GM21528 (cell line): ENCODE results near the gene KCTD18.

Source experiments
- ATAC-seq: cut with Tn5 transposase; IDR thresholded peaks from one replicate; pipeline ENCODE4 v1.9.1; 2021; ENCODE audit warnings: mild to moderate bottlenecking, moderate library complexity; ENCODE audit not compliant: unreplicated experiment, low FRiP score

Gene KCTD18

DNA sequence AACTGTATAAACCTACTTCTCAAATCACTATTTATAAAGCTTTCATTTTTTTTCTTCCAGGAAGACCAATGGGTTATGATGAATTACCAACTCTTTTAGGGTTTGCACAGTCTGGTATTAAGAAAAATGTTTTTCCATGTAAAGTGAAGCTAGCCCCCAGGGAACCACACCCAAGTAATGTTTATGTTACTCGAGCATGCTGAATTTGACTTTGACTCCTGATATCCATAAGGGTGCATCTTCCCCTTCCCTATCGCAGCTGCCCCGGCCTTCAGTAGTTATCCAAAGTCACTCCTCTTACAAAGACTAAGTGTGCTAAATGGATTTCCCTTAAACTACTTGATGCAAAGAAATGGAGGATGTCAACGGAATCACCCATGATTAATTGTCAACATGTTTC is 21.7 kb downstream of the KCTD18 start:
- no peak for ATAC-seq

DNA sequence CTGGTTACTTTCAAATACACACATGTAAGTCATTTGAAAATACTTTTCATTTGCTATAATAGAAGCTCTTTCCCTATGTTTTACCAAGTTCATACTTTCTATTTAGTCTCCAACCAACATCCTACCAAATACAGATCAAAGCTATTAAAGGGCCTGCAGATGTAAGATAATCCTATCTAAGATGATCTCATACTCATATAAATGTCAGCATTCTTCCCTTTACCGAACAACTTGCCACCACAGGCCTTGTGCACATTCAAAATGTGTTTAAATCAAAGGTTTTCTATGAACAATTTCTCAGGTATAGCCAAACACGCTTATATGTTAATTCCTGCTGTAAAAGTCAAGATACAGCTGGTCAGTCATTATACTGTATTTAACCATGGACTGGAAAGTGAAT is 23.3 kb downstream of the KCTD18 start:
- no peak for ATAC-seq

DNA sequence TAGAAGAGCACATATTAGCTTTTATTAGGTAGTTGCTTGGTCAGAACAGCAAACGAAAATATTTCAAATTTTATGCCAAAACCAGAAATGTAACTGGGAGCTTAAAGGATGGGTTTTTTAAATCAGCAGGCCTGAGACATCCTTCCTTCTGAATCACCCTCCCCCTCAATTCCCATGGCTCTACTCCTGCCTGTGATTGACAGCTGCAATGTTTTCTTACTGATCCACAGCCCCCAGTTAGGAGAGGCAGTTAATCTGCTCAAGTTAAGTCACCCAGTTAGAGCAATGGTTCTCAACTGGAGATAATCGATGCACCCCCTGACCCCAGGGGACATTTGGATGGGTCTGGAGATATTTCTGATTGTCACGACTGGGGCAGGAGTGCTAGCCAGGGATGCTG is 24.9 kb downstream of the KCTD18 start:
- no peak for ATAC-seq

DNA sequence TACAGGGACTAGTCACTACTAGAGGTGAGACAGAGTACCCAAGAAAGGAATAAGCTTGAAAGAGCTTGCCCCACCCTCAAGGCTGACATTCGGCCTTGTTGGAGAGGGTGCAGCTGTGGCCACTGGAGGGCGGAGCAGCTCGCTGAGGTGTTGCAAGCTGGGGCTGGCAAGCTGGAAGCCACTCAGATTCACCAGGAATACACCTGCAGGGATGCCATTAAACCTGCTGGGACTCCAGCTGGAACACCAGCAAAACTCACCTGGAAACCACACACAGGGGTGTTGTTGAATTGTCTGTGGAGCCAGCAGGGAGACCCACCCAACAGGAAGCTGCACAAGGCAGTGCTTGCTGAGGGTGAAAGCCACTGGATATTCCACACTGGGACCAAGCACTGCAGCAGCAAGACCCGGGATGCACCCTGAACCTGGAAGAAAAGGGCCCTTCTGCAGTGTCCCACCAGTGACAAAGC is 26.1 kb downstream of the KCTD18 start:
- peak; percentile 52 for ATAC-seq

DNA sequence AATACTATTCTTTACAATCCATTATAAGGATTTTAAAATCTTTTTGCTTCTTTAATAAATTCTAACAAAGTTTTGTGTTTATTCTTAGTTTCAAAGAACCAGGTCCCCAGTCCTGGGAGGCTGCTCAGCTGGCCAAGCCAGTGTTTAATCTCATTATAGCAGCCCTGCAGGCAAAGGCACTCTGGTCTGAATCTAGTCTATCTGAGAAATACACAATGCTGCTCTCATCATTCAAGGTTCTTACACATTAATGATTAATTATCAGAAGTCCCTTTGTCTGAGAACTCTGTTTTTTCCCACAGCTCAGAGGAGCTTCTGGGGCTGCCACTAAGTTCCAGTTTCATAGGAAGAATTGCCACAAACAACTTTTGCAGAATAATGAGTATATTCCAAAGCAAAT is 27.7 kb downstream of the KCTD18 start:
- ATAC-seq: no peak

DNA sequence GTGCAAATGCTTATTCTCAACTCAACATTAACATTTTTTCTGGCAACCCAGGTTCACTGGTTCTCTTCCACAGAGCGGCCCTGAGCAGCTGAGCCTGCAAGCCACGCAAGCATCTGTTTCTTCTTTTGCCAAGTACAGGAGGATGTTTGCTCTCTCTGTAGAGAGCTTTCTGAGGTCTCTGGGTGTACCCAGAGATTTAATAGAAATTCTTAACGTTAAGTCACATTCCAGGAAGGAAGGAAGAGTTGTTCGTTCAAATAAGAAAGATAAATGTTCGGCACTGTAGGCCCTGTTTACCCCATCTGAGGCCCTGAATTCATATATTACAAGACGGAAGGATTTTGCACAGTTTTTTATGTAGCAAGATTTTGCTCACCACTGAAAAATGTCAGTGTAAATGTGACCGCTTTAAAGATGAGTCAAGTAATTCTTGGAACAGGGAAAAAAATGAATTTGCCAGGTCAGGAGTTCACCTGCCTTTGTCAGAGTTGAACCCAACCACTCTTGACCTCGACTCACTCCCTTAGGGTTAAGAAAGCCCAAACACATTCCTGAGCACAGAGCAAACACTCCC is 30.1 kb downstream of the KCTD18 start:
- ATAC-seq: no peak

DNA sequence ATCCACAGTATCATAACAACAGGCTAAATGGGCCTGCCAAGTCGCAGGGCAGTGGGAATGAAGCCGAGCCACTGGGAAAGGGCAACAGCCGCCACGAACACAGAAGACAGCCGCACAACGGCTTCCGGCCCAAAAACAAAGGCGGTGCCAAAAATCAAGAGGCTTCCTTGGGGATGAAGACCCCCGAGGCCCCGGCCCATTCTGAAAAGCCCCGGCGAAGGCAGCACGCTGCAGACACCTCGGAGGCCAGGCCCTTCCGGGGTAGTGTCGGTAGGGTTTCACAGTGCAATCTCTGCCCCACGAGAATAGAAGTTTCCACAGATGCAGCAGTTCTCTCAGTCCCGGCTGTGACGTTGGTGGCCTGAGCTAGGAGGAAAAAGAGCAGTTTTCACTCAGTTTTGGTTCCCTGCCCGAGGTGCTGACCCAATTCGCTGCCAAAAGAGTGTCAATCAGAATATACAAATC is 32.2 kb downstream of the KCTD18 start:
- ATAC-seq: no peak

DNA sequence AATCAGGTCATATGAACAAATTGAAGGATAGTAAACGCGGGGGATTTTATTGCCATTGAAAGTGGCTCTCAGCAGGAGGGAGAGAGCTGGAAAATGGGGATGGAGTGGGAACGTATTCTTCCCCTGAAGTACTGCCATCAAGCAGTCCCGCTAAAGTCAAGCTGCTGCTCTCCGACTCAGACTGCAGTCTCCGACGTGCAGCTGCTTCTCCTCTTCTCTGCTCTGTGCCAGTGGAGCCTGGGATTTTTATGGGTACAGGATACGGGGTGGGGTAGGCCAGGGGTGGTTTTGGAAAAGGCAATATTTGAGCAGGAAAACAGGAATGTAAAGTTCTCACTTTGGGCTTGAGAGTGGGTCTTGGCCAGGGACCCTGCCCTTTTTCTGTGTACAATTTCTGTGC is 33.0 kb downstream of the KCTD18 start:
- no peak for ATAC-seq

DNA sequence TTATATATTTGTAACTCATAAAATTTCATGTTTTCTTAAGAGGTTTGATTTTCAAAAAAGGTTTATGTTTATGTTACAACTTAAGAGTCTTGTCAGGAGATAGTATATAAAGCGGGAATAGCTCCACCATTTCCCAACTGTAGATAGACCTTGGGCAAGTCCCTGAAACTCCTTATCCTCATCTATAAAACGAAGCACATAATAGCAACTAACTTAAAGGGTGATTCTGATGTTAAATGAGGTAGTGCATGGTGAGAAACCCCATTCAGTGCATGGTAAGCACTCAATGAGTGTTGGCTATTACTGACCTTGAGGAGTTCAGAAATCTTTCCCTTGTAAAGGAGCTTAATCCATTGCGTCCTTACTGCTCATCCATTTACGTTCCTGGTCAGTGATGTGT is 34.1 kb downstream of the KCTD18 start:
- ATAC-seq: no peak

DNA sequence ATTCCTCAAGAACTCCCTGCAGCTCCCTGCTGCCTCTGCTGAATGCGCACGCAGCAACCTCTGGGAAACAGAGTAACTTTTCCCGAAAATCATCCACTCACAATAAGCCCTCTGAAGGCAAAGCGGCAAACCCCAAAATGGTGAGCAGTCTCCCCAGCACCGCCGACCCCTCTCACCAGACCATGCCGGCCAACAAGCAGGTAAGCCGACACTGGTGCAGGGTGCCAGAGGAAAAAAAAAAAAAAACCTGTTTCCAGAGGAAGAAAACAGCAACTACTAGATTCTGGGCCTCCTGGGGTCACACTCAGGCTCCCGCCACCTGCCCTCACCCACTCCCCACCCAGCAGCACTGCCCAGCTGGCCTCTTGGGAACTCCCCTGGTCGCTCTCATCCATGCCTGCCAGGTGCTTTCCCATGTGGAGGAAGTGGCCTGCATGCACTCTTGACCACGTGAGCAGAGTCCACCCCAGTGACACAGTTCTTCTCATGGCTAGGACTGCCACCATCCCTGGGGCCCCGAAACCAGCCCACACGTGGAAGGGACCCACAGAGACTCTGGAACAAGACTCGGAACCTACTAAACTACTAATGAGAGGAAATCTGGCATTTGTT is 36.9 kb downstream of the KCTD18 start:
- no peak for ATAC-seq

DNA sequence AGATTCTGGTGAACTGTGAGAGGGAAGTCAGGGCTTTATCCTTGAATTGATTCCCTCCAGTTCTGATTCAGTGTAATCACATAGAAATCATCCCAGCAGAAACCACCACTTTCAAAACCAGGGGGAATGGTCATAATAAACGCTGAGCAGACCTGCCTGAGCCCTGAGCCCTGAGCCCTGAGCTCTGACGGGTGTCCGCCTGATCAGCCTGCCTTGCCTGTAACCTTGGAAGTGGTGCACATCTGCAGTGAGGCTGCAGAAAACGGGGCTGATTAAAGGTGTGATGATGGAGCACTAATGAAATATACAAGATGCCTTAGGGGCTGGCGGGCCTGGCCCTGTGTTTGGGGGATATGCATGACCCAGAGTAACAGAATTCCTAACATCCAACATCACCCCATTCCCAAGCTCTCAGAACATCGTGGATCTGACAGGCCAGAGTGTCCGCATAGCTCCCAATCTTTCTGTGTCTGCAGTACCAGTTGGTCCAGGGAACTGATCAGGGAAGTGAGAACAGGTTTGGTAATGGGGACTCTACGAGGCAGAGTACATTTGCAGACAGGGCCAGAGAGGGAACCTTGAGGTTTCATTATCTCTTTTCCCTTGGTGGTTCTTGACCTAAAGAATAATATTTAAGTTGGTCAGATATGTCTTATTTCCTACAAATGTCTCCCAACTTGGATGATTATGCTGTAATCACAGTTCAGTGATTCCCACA is 37.8 kb downstream of the KCTD18 start:
- ATAC-seq: peak; percentile 15

DNA sequence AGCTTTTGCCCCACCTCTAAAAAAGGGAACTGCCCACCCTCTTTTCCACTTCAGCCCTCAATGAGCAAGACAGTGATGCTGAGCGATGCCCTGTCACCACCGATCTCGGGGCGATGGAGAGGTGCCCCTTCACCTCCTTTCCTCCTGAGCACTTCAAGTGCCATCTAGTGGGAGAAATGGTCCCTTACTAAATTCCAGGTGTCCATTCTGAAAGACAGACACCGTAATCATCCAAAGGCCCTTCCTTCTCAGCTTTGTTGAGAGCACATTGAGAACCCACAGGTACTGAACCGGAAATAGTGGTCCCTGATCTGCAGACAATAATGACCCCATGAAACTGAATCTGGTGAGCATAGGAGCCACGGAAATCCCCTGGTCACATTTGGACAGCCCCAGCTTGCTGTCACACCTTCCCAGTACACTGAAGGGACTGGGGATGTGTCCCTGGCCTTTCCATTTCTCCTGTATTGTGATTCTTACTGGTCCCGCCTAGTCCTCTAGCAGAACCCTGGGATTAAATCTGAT is 38.5 kb downstream of the KCTD18 start:
- peak; percentile 79 for ATAC-seq

DNA sequence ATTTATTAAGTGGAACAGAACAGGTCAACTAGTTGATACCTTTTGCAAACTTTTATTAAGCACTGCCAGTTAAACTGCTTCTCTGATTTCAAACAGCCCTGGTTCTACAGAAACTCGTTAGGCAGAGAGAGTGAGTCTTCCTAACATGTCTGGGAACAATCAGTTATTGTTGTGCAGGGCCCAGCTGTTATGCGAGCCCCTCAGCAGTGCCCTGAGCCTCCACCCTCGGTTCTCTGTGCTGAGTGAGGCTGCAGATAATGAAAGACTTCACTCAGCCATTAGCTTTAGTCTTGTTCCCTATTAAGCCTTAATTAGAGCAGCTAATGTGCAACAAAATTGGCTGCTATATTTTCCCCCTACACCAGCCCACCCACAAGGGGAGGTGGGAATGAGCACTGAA is 39.6 kb downstream of the KCTD18 start:
- ATAC-seq: no peak

DNA sequence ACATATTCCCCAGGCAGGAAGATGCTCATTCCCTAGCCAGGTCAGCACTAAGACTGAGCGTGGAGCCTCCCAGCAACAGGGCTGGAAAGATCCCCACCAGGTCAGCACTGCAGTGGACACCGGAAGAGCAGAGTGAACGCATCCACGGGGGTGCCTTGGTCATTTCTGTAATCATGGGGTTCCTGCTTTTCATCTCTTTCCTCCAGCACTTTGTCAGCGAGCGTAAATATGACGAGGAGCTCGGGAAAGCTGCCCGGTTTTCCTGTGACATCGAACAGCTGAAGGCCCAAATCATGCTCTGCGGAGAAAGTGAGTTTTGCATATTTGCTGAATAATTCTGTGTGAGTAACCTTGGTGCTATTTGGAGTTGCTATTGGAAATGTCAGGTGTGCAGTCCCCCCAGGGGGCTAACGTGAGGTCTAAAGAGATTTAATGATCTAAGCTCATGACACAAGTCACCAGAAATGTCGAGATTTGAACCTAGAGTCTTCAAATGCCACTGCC is 40.1 kb downstream of the KCTD18 start:
- ATAC-seq: no peak

DNA sequence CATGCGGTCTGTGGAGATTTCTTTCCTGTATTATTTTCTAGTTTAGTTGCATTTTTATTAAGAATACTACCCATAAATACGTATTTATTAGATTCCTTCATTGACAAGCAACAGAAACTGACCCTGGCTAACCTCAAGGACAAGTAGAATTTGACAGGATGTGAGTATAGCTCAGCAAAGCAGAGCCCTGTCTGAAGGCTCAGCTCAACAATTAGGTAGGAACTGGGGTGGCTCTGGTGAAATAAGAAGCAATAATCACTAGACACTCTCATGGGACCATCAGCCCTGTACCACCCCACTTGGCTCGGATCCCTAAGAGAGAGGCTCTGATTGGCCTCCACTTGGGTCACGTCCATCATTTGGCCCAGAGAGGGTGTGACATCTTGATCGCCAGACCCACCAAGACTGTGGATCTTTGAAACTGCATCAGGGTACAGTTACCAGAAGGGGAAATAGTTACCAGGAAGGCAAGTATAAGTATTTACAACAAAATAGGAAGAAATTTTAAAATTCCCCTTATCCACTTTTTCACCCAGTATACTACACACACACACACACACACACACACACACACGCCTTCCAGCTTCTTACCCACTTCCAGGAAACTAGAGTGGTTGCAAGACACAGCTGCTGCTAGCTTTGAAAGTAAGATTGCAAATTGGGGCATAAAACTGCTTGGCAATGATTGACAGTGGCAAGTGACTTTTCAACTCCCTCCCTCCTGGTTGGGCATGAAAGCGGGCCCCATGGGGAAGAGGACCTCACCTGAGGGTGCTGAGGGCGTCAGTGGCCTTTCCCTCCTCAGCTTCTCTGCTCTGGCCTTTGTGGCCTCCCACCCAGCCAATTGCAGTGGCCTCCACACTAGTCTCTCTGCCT is 41.8 kb downstream of the KCTD18 start:
- ATAC-seq: no peak

DNA sequence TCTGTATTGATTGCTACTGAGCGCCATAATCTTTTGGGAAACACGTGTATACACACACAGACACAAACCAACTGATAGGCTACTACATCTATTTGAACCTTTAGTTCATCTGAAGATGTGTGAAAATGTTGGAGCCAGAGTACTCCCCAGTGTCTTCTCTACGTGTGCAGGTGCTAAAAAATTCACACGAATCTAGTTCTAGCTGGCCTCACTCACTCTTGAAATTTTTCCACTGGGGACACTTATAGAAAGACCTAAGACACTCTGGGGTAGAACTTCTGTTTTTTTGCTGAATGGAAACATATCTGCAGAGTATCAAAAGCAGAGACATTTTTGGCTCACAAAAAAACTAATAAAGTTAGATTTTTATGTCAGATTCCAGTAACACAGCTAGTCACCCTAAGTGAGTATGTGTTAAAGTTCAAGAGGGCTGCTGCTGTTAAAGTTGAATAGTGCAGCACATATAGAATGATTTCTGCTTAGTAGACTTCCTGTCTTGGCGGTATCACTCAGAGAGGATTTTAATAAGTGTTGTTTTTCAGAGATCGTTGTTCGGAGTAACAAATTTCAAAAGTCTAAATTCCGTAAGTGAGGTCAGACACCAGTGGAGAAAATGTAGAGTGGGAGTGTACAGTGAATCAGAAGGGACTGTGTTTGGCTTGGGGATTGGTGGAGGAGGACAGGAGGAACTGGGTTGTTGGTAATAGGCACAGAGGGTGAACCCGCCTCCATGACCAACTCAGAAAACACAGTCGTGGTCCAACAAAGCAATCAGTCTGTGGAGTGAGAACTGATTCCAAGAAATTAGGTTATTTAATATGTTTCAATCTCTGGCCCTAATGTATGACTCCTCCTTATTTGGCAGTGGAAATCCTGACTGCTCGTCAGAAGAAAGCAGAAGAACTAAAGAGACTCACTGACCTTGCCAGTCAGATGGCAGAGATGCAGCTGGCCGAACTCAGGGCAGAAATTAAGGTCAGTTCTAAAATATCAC is 43.1 kb downstream of the KCTD18 start:
- peak; percentile 30 for ATAC-seq

DNA sequence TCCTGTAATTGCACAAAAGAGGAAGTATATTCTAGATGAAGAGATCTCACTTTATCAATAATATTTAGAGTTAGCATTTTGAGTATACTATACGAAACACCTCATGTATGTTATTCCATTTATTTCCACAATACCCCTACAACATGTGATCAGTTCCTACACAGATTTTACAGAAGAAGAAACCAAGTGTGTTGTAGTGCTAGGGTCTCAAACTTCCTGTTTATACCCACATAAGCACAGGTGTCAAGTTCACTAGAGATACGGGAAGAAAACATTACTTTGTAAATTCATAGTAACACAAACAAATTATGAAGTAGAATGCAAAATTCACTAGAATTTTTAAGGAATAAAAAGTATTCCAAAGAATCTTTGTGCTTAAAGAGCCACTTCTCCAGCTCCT is 46.4 kb downstream of the KCTD18 start:
- ATAC-seq: no peak

DNA sequence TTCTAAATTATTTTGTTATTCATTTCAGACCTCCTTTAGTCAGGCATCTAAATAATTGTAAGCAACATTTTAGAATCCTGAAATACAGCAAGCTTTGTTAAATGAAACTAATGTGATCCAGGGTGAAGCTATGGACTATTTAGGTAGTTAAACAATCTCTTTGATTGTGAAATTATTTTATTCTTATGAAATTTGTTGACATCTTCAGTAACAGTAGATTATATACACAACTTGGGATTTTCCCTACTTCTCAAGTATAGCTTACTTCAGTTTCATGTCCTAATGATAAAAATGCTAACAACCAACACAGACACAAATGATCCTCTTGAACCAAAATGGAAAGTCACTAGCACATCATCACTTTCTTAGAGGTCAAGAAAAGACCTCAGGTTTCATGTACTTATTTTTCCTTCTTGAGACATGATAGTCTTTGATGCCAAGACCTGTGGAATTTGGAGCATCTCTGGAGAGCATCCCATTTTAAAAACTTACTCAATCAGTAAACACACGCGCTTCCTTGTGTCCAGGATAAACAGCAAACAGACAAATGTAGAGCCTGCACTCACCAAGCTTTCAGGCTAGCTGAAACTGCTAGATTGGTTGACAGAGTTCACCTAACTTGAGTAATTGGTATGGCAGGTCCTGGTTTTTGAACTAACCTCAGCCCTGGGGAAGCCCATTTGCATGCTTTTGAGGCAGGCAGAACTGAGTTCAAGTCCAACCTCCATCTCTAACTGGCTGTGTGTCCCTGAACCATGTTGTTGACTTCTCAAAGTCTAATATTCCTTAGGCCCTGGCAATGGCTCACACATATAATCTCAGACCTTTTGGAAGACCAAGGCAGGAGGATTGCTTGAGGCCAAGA is 47.8 kb downstream of the KCTD18 start:
- ATAC-seq: no peak
